Right hindlimb (tissue), 1 donor: ENCODE measurements around the gene JPH3.

ENCODE experiments used
- DNase-seq: peaks from one replicate; pipeline ENCODE4 v3.0.0-alpha.2; 2018

The JPH3 gene

DNA sequence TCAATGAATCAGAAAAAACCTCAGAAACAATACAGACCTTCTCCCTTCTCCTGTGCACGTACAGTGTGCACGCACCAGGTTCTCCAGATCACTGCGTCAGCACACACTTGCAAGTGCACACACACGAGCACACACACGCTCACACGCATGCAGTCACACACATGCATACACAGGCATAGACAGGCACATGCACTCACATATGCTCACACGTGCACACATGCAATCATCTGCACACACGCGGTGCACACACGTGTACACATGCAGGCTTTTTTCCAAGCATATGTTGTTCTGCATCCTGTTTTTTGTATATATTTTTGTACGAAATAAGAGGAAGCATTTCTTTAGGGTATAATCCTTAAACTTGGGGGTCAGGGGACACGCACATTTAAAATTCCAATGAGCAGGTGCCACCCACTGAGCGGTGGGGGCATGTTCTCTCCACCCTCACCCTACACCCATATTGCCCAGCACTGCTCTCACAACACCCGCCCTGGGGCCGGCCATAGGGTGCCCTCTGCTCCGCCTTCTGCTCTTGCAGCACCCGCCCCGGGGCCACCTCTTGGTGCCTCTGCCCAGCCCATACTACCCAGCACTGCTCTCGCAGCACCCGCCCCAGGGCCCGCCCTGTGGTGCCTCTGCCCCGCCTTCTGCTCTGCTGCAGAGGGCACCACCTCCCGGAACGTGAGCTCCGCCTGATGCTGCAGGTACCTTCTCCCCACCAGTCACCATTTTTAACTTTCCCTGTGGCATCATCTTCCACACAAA lies 142.6 kb downstream of the JPH3 start:
- DNase-seq, result no peak

DNA sequence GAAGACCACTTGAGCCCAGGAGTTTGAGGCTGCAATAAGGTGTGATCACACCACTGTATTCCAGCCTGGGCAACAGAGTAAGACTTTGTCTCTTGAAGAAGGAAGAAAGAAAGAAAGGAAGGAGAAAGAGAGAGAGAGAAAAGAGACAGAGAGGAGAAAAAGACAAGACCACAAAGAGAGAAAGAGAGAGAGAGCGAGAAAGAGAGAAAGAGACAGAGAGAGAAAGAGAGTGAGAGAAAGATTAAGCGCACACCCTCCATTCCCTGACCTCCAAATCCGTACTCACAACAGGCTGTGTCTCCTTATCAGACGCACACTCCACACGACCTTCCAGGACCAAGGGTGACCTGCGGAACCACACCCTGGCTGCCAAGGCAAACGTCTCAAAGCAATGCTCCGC lies 143.9 kb downstream of the JPH3 start:
- DNase-seq, result no peak
